Measurements from ENCODE around the gene ABL2.
A peak's percentile ranks its signal among the peaks of the same experiment; 100 is the strongest.
"Not testable (repeated sequence)": the region's sequence is repeated elsewhere in the genome, so short reads cannot be mapped to it uniquely, and the experiment has no call there.

The ABL2 gene

DNA sequence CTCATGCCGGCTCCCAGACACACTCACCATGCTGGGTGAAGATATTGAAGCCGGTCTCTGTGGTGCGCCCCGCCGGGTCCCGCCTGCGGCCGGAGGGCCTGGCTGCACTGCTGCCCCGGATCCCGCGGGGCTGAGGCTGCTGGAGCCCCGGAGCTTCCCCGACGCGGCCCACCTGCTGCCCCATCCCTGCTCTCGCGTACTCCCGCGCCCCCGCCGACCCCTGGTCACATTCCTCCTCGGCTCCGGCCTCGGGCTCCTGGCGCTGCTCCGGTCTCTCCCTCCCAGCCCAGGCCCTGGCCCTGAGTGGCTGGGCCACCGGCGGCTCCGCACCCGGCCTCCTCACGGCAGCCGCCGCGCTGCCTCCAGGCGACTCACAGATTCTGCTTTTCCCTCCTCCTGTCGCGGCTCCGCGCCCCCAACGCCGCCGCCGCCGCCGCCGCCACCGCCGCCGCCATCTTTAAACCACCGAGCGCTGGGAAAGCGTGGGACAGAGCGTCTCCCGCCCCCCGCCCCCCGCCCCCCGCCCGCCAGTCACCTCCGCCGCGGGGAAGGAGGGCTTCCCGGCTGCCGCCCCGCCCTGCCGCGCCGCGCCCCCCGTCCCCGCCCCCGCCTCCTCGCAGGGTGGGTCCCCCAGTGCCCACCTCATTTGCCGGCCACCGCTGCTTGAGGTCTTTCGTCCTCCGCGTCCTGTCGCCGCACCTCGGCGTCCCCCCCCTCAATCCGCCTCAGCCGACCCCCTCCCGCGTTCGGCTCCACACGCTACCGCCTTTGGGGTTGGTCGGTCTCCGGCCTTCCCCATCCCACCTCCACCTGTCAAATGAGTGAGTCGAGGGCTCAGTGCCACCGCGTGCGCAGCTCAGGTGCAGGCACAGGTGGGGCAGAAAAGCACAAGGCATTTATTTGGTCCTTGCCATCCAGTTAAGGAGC, at the start of gene ABL2:
TSS of gene ABL2 (minus strand) at position 464 of the 927 bp plus-strand sequence. CDS start at position 184, 280 bp downstream.
- DNase-seq = peak; percentile 69

DNA sequence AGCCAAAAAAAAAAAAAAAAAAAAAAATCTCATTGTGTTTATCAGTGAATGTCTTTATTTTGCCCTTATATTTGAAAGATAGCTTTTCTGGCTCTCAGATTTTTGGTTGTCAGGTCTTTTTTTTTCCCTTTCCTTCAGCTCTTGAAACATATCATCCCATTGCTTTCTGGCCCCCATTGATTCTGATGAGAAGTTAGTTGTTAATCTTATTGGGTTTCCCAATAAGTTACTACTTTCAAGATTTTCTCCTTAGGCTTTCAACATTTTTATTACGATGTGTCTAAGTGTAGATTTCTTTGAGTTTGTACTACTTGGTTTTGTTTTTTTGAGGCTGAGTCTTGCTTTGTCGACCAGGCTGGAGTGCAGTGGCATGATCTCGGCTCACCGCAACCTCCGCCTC, 49.4 kb upstream of the ABL2 start:
- DNase-seq = no peak

DNA sequence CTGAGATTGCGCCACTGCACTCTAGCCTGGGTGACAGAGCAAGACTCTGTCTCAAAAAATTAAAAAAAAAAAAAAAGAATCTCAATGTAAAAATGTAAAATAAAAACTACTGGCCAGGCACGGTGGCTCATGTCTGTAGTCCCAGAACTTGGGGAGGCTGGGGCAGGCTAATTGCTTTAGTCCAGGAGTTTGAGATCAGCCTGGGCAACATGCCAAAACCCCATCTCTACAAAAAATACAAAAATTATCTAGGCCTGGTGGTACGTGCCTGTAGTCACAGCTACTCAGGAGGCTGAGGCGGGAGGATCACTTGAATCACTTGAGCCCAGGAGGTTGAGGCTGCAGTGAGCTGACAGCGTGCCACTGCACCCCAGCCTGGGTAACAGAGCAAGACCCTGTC, 44.9 kb upstream of the ABL2 start:
- not testable (repeated sequence) for DNase-seq

DNA sequence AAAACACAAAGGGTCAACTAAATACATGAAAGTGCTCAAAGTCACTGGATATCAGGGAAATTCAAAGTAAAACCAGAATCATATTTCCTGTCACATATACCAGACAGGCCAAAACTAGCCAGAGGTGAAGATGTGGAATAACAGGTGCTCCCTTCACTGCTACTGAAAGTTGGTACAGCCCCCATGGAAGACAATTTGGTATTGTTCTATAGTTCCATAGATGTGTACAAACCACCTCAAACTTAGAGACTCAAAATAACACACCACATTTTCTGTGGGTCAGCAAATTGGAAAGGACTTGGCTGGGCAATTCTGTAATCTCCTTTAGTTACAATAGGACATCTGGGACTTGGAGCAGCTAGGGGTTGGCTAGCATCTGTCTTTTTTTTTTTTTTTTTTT, 39.6 kb upstream of the ABL2 start:
- no peak for DNase-seq

DNA sequence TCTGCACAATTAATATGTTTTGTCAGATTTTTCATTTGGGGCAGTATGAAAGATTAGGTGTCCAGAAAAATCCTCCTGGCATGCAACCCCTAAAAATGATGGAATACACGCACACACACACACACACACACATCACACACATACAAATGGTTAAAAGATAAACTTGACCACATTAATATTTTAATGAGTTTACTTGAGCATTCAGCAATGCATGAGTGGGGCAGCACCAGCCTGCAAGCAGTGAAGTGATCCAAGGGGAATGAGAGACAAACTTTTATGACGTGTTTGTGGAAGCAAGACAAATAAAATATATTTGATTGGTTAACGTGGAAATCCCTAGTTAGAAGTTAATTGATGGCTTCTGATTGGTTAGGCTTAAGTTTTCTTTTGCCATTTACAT, 35.0 kb upstream of the ABL2 start:
- no peak for DNase-seq

DNA sequence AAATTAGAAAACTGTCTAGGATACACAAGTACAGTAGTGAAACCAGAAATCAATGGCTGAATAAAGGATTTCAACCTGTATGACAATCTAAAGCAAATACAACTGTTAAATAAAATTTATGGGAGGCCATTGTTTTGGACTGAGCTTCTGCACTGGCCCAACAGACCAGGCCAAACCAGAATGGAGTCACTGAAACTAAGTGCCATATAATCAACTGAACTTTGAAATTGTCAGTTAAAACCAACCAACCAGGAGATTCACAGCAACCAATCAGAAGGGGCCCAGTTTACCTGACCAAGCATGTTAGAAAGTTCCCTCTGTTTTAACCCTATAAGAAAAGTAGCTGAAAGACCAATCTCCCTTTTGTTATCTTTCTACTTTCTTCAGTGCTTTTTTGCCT, 33.6 kb upstream of the ABL2 start:
- DNase-seq = no peak

DNA sequence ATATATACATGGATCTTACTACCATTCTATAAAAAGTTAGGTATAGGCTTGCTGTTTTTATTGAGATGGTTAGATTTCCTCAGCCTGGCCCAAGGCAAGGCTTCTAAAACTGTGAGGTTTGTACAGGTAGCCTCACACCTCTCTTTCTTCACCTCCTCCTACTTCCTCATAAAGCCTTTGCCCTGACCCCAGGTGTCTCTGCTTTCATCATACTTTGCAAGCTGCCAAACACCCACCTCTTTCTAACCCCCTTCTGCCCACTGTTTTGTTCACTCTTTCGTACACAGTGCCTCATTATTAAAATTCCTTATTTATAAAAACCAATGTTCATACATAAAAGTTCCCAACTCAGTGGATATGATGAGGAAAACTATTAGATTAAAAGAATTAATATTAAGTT, 32.7 kb upstream of the ABL2 start:
- no peak for DNase-seq

DNA sequence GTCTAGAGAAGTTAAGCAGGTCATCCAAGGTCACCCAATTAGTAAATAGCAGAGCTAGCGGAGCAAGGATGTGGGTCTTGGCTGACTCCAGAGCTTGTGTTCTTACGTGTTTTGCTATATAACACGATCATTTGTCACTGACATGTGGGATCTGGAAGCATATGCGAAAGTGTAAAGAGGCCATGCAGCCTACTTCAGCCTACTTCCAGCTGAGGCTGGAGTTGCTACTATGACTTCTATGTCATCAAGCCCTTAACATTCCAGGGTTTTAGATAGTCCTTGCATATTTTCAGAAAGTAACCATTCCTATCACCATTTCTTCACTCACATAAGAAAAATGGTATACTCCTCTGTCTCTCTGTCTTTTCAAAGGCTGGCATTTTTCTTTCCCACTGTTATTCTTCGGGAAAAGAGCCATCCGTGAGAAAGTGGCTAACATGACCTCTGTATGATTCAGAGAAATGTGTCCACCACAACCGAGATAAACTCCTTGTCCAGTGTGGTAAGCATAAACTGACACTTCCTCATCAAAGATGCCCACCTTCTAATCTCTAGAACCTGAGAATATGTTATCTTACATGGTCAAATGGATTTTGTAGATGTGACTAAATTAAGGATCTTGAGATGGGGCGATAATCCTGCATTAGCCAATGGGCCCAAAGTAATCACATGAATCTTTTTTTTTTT, 24.0 kb upstream of the ABL2 start:
- no peak for DNase-seq

DNA sequence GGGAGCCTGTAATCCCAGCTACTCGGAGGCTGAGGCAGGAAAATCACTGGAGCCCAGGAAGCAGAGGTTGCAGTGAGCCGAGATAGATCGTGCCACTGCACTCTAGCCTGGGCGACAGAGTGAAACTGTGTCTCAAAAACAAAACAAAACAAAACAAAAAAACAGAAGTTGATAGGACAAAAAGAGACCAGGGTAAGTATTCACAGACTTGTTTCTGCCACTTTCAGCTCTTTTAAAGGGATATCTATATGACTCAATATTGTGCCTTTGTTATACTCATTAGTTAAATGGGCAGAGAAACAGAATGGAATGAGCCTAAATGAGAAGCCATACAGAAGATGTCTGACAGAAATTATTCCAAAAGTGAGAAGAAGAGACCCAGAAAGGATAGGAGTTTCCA, 23.1 kb upstream of the ABL2 start:
- DNase-seq = no peak

DNA sequence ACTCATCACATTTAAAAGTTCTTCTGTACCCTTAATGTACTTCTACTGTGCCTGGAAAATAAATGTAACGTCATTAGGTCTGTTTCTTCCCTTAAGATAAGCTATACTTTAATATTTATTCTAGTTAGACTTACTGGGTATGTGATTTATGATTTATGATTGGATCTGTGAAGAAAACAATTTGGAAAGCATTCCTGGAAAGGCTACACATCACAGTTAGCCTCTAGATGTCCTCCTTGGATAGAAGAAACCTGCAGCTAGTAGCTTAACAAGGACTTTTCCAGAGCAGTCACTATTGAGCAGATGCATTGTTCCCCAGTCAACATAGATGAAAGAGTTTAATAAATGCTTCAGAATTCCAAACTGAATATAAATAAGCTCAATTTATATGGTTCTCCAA, 22.2 kb upstream of the ABL2 start:
- peak; percentile 44 for DNase-seq

DNA sequence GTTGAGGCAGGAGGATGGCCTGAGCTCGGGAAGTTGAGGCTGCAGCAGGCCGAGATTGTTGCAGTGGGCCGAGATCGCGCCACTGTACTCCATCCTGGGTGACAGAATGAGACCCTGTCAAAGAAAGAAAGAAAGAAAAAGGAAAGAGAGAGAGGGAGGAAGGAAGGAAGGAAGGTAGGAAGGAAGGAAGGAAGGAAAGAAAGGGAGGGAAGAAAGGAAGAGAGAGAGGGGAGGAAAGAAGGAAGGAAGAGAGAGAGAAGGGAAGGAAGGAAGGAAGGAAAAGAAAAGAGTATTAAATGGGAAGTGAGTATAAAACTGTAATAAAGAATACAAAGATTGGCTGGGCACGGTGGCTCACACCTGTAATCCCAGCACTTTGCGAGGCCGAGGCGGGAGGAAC, 18.4 kb upstream of the ABL2 start:
- DNase-seq = no peak

DNA sequence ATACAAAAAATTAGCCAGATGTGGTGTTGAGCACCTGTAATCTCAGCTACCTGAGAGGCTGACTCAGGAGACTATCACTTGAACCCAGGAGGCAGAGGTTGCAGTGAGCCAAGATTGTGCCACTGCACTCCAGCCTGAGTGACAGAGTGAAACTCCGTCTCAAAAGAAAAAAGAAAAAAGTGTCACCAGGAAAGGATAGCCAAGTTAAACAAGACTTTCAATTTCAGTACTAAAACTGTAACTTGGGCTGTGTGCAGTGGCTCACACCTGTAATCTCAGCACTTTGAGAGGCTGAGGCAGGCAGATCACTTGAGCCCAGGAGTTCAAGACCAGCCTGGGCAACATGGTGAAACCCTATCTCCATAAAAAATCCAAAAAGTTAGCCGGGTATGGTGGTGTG, 15.9 kb upstream of the ABL2 start:
- DNase-seq = not testable (repeated sequence)

DNA sequence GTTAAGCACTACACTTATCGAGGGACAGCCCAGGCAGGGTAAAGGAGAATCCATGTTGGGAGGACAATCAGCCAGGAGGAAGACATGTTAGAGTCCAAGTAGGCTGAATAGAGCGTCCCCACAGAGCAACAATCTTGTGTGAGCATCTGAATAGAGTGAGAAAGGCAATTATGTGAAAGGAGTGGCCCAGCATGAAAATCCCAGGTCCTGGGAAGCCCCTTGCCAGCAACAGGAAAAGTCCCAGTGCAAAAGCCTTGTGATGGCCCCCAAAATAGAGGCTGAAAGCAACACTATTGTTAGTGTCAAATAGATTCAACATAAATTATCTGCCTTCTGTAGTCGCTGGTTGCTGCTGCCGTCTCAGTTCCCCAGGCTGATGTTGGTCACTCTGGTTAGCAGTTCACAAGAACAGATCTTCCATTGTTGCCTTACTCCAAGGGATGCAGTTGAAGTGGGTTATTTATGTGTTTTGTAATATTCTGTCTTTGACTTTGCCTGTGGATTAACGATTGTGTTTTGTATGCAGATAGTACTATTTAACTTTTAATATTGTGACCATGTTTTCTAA, 12.1 kb upstream of the ABL2 start:
- no peak for DNase-seq

DNA sequence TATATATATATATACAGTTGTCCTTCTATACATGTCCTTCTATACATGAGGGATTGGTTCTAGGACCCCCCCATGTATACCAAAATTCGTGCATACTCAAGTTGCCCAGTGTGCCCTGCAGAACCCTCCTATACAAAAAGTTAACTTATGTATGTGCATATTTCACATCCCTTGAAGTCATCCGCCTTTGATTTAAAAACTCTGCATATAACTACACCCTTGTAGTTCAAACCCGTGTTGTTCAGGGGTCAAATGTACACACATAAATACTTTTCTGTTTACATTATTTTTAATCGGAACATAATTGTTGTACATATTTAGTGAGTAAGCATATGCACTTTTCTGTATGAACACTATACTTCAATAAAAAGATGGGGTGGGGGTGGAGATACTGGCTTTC, 7.7 kb upstream of the ABL2 start:
- no peak for DNase-seq

DNA sequence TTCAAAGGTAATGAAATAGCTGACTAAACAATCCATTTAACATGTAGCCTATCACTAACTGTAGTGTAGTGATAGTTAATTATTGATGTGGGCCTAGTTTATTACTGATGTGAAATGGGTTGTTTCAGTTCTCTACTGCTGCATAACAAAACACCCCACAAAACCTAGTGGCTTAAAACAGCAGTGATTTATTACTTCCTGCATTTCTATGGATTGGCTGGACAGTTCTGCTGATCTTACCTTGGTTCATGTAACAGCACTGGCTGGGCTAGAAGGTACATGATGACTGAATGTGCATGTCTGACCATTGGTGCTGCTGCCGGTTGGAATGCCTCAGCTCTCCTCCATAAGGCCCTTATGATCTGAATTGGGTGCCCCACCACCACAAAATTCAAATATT, 5.4 kb upstream of the ABL2 start:
- no peak for DNase-seq

DNA sequence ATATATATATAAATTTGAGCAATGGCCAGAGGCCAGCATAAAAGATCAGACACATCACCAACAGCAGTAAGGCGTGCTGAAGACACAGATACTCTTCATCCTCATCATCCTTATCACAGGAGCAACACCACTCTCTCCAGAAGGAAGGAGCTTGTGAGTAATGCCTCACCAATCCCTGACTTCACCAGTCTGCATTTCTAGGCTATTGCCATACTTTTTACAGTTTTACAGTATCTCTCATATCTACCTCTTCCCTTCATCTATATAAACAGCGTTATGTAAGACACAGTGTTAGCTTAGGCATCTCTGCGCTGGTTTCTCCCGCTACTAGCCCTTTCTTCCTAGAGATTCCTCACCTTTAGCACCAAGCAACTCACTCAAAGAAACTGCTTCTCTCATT, 2.4 kb upstream of the ABL2 start:
- no peak for DNase-seq

DNA sequence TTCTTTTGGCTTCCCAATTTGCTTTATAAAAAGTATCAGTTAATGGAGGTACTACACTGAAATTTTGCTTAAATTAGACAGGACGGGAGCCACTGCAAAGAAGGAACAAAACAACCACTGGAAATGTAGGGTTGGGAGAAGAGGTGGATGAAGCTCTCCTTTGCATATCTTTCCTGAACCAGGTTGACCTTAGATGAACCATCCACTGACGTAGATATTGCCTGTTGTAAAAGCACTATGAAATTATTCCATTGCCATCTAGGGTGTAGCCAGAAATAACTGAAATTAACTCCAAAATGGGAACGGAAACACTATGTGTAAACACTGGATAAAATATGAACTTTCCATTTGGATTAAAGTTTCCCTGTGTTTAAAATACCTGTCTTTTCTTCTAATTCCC, 1.2 kb upstream of the ABL2 start:
- DNase-seq = no peak

DNA sequence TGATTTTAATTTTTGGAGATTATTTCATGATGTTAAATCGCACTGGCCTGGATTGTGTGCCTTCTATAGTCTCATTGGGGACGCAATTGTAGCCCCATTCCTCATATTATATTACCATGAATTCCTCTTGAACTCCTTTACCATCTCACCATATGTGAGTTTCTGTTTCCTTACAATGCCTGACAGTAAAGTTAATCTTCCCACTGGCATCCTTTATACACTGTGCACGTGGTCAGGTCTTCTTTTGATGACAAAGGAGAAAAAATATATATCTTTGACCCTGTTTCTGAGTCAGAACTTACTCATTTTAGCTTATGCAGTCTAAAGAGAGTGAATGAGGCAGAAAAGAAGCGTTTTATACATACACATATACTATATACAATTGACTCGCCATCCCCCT, 774 bp upstream of the ABL2 start:
- no peak for DNase-seq

DNA sequence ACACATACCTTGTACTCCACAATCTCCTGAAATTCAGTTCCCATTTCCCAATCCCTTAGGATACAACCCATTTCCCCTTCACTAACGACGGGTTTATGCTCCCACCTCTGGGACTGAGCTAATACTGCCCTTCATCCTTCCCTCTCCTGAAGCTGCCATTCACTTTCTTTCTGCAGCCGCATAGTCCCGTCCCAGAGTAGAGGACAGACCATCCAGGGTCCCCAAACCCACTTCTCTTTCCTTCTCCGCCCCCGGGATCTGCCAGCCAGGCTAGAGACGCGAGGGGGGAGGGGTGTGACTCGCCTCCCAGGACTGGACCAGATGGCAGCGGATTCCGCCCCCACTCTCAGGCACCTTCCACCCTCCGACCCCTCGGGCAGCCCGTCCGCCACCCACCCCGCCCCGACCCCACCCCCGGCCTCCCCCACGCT, 679 bp downstream of the ABL2 start:
- DNase-seq = no peak

DNA sequence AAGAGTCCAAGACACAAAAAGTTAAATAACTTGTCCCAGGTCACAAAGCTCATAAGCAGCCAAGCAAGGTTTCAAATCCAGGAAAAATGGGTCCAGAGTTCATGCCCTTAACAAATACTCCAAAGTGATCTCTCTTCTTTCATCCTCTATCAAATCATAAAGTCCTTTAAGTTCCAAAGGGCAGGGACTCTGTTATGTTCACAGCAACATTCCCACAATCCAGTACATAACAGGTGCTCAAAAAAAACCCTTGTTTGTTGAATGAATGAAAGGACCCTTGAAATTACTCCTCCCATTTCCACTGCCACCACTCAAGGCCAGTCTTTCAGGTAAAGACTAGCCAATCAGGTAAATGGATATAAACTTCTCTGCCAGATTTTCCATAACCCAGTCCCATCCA, 2.7 kb downstream of the ABL2 start:
- no peak for DNase-seq

DNA sequence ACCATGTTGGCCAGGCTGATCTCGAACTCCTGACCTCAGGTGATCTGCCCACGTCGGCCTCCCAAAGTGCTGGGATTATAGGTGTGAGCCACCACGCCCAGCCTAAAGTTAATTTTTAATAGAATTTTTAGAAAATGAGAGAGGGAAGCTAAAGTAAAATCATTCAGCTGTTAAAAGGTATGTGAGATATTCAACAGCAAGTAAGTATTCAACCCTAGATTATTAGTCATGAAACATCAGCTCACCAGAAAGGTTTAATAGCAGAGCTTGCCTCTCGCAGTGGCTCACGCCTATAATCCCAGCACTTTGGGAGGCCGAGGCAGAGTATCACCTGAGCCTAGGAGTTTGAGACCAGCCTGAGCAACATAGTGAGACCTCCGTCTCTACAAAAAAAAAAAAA, 5.0 kb downstream of the ABL2 start:
- not testable (repeated sequence) for DNase-seq

DNA sequence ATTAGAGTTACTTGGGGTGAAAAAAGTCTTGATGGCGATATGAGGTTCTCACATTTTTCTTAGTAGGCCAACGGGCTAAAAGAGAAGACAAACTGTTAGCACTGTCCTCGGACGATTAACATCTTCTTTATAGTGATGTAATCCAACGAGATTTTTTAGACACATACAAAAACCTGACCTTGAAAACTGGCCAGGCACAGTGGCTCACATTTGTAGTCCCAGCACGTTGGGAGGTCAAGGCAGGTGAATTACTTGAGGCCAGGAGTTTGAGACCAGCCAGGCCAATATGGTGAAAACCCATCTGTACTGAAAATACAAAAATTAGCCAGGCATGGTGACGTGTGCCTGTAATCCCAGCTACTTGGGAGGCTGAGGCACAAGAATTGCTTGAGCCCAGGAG, 8.4 kb downstream of the ABL2 start:
- not testable (repeated sequence) for DNase-seq

DNA sequence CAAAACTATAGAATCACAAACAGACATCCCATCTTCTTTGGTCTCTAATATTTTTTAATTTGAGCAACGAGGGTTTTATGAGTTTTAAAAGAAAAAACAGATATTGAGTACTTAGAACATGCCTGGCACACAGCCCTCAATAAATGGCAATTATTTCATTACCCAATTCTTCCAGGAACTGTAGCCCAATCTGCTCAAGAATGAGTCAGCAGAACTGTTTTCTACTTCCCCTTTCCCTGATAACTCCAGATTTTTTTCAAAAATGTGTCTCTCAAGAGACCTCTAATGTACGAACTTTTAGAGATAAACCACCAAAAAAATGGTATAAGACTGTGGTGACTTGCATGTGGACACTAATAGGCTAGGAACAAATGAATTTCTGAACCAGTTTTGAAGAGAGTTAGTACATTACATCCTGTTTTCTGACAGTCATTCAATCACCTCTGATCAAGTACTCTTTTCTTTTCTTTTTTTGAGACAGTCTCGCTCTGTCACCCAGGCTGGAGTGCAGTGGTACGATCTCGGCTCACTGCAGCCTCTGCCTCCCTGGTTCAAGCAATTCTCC, 11.5 kb downstream of the ABL2 start:
- no peak for DNase-seq

DNA sequence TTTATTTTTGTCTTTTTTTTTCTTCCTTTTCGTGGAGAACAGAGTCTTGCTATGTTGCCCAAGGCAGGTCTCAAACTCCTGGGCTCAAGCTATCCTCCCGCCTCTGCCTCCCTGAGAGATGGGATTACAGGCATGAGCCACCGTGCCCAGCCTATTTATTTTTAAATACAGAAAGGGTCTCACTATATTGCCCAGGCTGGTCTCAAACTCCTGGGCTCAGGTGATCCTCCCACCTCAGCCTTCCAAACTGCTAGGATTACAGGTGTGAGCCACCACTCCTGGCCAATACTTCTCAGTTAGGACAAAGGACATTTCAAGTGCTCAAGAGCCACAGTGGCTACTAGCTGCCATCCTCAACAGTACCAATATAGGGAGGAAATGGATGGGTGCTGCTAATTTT, 16.2 kb downstream of the ABL2 start:
- not testable (repeated sequence) for DNase-seq
